K562 (cell line): ENCODE results near the gene PRDX6. TPM values are rescaled to one million over a fixed set of nuclear protein-coding genes. Genes with fewer than 3 reads are reported as not detected.

Source experiments
- ATAC-seq: fragments of 200-7000 bp; cut with Tn5 transposase; 3 replicates; pipeline ENCODE4 v1.9.1; 2020; ENCODE audit warnings: moderate library complexity
- BruUV-seq: library from RNA; stranded (reverse); fragments of 400-500 nt; replicated peaks from 2 replicates; lab custom pipeline; 2021; lab: Mats Ljungman, UMichigan
- CTCF ChIA-PET: fragments of 300-600 bp; formaldehyde crosslinking; extraction: SDS; loops from one replicate; lab custom pipeline; 2021; ENCODE audit warnings: low intra/inter-chr PET ratio; lab: Yijun Ruan, JAX
- POLR2A ChIA-PET: fragments of 300-600, 350-650 bp; sonication (Branson Sonifier 250); formaldehyde crosslinking; extraction: SDS; loops from one replicate; lab custom pipeline; 2021; ENCODE audit warnings: antibody characterized with exemption, inconsistent platforms; lab: Yijun Ruan, JAX
- DNase-seq, 4 experiments: peaks; one replicate each; pipeline versions ENCODE4 v3.0.0 to v3.0.0-alpha.2; 2011 to 2018; ENCODE audit warnings: low spot score in 3 of 4, mixed read lengths in 3 of 4; ENCODE audit errors: extremely low read depth in 1 of 4
- FAIRE-seq: peaks from 2 replicates; lab custom pipeline; 2011; peaks lifted over from hg19 to GRCh38; lab: Jason Lieb, UNC
- H2AFZ ChIP-seq: 2 replicates; pipeline ENCODE4 v1.6.0; 2011; ENCODE audit warnings: low read depth, low read length, control low read depth, inconsistent platforms
- H3K27ac ChIP-seq: fragments of 200-600 bp; 3 replicates; pipeline ENCODE4 v1.8.0; 2011; ENCODE audit warnings: low read depth, mild to moderate bottlenecking, control low read depth, inconsistent platforms, low read length, moderate library complexity, mixed read lengths; ENCODE audit errors: extremely low read depth
- H3K27me3 ChIP-seq, 2 experiments: fragments of 300-600 bp in 1 of 2; 2 replicates in 1 of 2; 3 replicates in 1 of 2; pipeline versions ENCODE4 v1.6.0 to v1.8.0; 2011; ENCODE audit warnings: inconsistent platforms in 2 of 2, low read length in 2 of 2, mild to moderate bottlenecking in 1 of 2, mixed read lengths in 1 of 2, moderate library complexity in 1 of 2; ENCODE audit not compliant: control insufficient read depth in 2 of 2, insufficient read depth in 2 of 2
- H3K36me3 ChIP-seq: fragments of 300-600 bp; 3 replicates; pipeline ENCODE4 v1.8.0; 2011; ENCODE audit warnings: mild to moderate bottlenecking, low read length, inconsistent platforms; ENCODE audit not compliant: control insufficient read depth, insufficient read depth
- H3K4me1 ChIP-seq, 2 experiments: fragments of 200-600 bp in 1 of 2; replicated peaks in 1 of 2; 2 replicates in 1 of 2; 3 replicates in 1 of 2; pipeline versions ENCODE4 v1.5.1 to v1.8.0; 2011; ENCODE audit warnings: inconsistent platforms in 2 of 2, low read length in 2 of 2, mild to moderate bottlenecking in 1 of 2, mixed read lengths in 1 of 2, moderate library complexity in 1 of 2; ENCODE audit not compliant: control insufficient read depth in 2 of 2, insufficient read depth in 2 of 2
- H3K4me2 ChIP-seq: 2 replicates; pipeline ENCODE4 v1.6.1; 2011; ENCODE audit warnings: low read length, control low read depth, inconsistent platforms, mixed read lengths; ENCODE audit not compliant: insufficient read depth
- H3K4me3 ChIP-seq: fragments of 200-600 bp; sonication (generic), shearing (Covaris generic); 2 replicates; pipeline ENCODE4 v1.5.1; 2016; ENCODE audit warnings: control low read depth, inconsistent platforms
- H3K79me2 ChIP-seq: fragments of 200-600 bp; 3 replicates; pipeline ENCODE4 v1.8.0; 2011; ENCODE audit warnings: low read length, inconsistent platforms; ENCODE audit not compliant: control insufficient read depth, insufficient read depth
- H3K9ac ChIP-seq, 2 experiments: 2 replicates each; pipeline versions ENCODE4 v1.6.0 to v1.6.1; 2011; ENCODE audit warnings: low read depth in 2 of 2, low read length in 2 of 2, control low read depth in 1 of 2, inconsistent platforms in 1 of 2, mild to moderate bottlenecking in 1 of 2, mixed read lengths in 1 of 2; ENCODE audit not compliant: insufficient read depth in 1 of 2
- H3K9me1 ChIP-seq: one replicate; pipeline ENCODE4 v1.6.0; 2011; ENCODE audit warnings: inconsistent platforms, mild to moderate bottlenecking, low read length, moderate library complexity; ENCODE audit not compliant: control insufficient read depth, insufficient read depth
- H3K9me3 ChIP-seq: replicated peaks from 2 replicates; pipeline ENCODE4 v1.5.1; 2011; ENCODE audit warnings: low read depth, low read length, inconsistent platforms; ENCODE audit not compliant: control insufficient read depth, insufficient read depth
- H4K20me1 ChIP-seq: replicated peaks from 2 replicates; pipeline ENCODE4 v1.6.1; 2011; ENCODE audit warnings: low read length, inconsistent platforms, mixed read lengths; ENCODE audit not compliant: control insufficient read depth, insufficient read depth
- ATF7 ChIP-seq: fragments of 450-650 bp; IDR thresholded peaks from 2 replicates; pipeline ENCODE4 v1.7.1; 2014; ENCODE audit warnings: mild to moderate bottlenecking, moderate library complexity
- PRDM10 ChIP-seq: fragments of 450-650 bp; IDR thresholded peaks from 2 replicates; pipeline ENCODE4 v1.6.1; 2018; ENCODE audit not compliant: partially characterized antibody
- WGBS: fragments of 100-300 bp; shearing (Covaris generic); methylation state at CpG from one replicate; pipeline ENCODE4 v1.1.6; 2016; ENCODE audit warnings: low coverage, mixed read lengths; ENCODE audit not compliant: insufficient coverage; ENCODE audit errors: missing lambda C conversion rate; 5-methylcytosine and 5-hydroxymethylcytosine counted together
- in situ Hi-C: fragments of 300-500 bp; cut with MboI; formaldehyde crosslinking; loops from 4 replicates; pipeline ENCODE4 v1.15.0; 2018; ENCODE audit warnings: inconsistent platforms, mixed read lengths
- intact Hi-C: fragments of 100-400 bp; cut with micrococcal nuclease; formaldehyde crosslinking; loops from 2 replicates; pipeline ENCODE4 v1.14.2; 2022
- polyA plus RNA-seq, 8 experiments: library from polyadenylated mRNA; depleted of rRNA in 4 of 8; stranded (reverse) in 5 of 8; unstranded in 3 of 8; fragments of >200 nt; fragmentation: Nextera tagmentation in 2 of 8; fragmentation: Illumina TruSeq in 1 of 8; extraction: Ambion mirVana in 2 of 8; extraction: Trizol in 1 of 8; gene quantifications; 2 replicates each; pipeline versions ENCODE4 v1.2.1 to v1.2.3, GENCODE V29; 2011 to 2014; ENCODE audit warnings: inconsistent platforms in 1 of 8, missing spikeins in 1 of 8
- total RNA-seq, 7 experiments: library from RNA; depleted of rRNA in 6 of 7; stranded (reverse); fragments of >200 nt in 6 of 7; fragmentation: Illumina TruSeq in 2 of 7; extraction: Trizol in 2 of 7; gene quantifications; 2 replicates each; pipeline versions ENCODE4 v1.2.1 to v1.2.3, GENCODE V29; 2011 to 2021; ENCODE audit warnings: low replicate concordance in 1 of 7

Gene PRDX6
- total and polyA plus RNA-seq, 9 of the 15 experiments (the other 6 are each of a cell fraction or from before 2014, with no cell fraction given), result 277 to 1,082 (median 610) TPM

DNA sequence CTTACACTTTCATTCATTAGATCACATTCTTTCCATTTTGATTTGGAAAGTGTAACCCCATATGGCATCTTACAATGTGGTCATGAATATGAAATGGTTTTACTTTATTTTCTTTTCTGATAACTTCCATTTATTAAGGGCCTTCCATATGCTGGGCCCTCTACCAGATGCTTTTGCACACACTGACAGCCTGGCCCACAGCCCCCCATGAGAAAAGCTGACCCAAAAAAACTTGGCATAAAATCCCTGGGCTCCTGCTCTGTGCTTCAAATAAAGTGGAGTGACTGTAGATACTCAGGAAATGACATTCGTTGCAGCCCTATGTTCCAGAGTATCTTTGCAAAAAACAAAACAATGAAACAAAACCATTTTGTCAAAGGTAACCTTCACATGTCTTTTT lies 48.8 kb downstream of the PRDX6 start:
- no peaks in the 10 kb centered on the region for H3K9me3 ChIP-seq
- H3K4me3 ChIP-seq, result no peak overlapping the region
- no TSS peak for BruUV-seq
- intact Hi-C loops, result no loop called here
- CTCF ChIA-PET, result no interaction called here
- POLR2A ChIA-PET, result no interaction called here
- no peaks in the 10 kb centered on the region for H3K9me1 ChIP-seq
- no peaks in the 10 kb centered on the region for H3K36me3 ChIP-seq
- H3K4me2 ChIP-seq, result no peak overlapping the region
- no peak overlapping the region for H2AFZ ChIP-seq
- H4K20me1 ChIP-seq, result no peaks in the 10 kb centered on the region
- no peaks in the 10 kb centered on the region for H3K27me3 ChIP-seq
- H3K79me2 ChIP-seq, result no peaks in the 10 kb centered on the region
- DNase-seq (no peak), ATAC-seq (no peak), FAIRE-seq (no peak)
- in situ Hi-C loops, result no loop called here
- H3K9ac ChIP-seq, result no peak overlapping the region
- TF ChIP-seq ATF7 (no peak), PRDM10 (no peak)
- WGBS, result 0% methylated on average over 1 of the region's 1 CpG
- 0 out of 5 replicates have a peak, but pooled peaks cover 0 to 4% of the 10 kb centered on the region in 2 experiments for H3K4me1 ChIP-seq
- H3K27ac ChIP-seq, result no peak overlapping the region
